ENCODE results near the gene ESCO1.

- TF ChIP-seq CTCF (IDR thresholded peaks at IDR 0.05), result no peak
- no peak for TF ChIP-seq POLR2A (IDR thresholded peaks at IDR 0.05)
Measured at GRCh38 chr18:21502661-21503060, 97.8 kb downstream of the ESCO1 start.

All from Peyer's patch (tissue), 4 donors.